Measurements from ENCODE around the gene FLOT2.
A peak's percentile ranks its signal among the peaks of the same experiment; 100 is the strongest.
"Not testable (repeated sequence)": the region's sequence is repeated elsewhere in the genome, so short reads cannot be mapped to it uniquely, and the experiment has no call there.

Gene FLOT2

DNA sequence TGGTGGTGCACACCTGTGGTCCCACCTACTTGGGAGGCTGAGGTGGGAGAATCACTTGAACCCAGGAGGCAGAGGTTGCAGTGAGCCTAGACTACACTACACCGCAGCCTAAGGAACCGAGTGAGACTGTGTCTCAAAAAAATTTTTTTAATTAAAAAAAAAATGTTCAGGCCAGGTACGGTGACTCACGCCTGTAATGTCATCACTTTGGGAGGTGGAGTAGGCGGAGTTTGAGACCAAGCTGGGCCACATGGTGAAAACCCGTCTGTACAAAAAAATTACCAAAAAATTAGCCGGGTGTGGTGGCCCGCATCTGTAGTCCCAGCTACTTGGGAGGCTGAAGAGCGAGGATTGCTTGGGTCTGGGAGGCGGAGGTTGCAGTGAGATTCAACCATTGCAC is 51.3 kb downstream of the FLOT2 start:
- no peak for DNase-seq (ENCODE audit: low spot score)

DNA sequence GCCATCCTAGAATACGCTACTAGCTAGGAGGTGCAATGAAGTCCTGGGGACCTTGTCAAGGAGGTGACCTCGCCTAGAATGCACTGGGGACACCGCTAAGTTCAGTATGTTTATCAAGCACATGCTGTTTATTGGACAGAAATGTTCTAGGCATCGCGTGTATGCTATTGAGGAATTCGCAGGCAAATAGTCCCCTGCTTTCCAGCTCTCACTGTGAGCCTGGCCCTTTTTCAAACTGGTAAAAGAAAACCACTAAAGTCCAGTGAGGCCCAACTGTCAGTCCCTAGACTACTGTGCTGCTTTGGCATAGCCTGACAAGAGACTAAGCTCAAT is 53.8 kb downstream of the FLOT2 start:
- no peak for DNase-seq (ENCODE audit: low spot score)

DNA sequence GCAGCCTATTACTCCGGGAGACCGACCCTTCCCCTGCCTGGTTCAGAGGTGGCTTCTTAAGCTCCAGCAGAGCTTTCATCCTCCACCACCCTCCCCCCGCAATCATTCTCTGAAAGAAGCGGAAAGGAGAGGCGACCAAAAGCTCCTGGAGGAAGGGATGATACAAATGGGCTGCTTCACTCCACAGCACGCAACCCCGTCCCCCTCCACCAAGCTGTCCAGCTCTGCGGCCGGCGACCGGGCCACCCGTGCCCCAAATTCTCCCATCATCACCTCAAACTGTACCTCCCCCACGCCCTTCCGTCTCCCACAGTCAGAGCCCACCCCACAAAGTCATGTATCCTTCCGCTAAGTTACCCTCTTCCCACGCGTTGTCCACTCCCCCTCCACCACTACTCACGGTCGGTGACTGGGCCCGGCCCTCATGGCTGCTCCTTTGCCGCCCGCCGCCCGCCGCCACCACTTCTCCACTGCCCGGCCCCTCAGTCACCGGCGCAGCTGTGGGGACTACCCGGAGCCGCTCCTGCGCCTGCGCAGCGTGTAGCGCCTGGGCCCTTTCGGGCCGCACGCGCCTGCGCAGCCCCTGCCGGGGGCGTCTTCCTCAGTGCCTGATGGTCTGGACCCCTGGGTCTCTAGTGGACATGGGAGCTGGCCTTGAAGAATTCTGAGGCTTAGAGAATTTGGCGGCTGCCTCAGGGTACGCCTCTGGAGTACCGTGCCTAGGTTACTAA is 55.1 kb downstream of the FLOT2 start, which contains the start of gene FAM222B:
TSS of gene FAM222B (minus strand) at position 509 of the 731 bp plus-strand sequence. CDS start 76,123 bp downstream, outside the sequence.
- peak; percentile 93 for DNase-seq (ENCODE audit: low spot score)

DNA sequence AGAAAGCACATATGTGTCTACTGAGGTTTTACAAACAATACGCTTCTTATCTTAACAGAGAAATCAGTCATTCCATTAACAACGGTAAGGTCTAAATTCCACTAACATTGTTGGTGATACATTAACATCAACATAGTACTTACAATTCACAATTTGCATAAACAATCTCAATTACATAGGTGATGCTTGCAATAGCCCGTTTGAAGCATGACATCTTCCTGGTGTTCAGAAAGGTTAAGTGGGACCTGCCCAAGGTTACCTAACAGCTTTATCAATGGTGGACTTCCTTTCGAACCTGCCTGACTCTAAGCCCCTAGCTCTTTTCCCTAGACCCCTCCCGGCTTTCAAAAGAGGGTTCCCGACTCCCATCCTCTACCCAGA is 55.6 kb downstream of the FLOT2 start:
- DNase-seq (ENCODE audit: low spot score) = no peak

DNA sequence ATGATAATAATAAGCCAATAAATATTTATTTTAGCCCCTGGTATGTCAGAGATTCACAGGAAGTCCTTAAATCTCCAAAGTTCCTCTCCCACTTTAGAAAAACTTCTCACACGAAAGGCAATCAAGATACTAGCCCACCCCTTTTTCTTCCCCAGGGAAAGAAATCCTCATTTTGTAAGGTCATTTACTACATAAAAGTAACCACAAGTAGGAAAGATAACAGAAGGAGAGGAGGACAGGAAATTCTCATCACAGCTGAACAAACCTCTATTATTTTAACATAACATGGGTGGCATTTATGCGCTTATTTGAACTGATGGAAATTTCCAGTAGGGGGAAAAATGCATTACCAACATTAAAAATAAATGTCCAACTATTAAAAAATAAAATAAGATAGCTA is 58.3 kb downstream of the FLOT2 start:
- no peak for DNase-seq (ENCODE audit: low spot score)

DNA sequence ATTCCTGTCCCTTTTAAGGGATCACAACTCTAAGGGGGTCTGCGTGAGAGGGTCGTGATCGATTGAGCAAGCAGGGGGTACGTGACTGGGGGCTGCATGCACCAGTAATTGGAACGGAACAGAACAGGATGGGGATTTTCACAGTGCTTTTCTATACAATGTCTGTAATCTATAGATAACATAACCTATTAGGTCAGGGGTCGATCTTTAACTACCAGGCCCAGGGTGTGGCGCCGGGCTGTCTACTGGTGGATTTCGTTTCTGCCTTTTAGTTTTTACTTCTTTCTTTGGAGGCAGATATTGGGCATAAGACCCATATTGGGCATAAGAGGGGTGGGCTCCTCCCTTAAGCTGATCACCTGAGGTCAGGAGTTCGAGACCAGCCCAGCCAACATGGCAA is 61.0 kb downstream of the FLOT2 start:
- not testable (repeated sequence) for DNase-seq (ENCODE audit: low spot score)

DNA sequence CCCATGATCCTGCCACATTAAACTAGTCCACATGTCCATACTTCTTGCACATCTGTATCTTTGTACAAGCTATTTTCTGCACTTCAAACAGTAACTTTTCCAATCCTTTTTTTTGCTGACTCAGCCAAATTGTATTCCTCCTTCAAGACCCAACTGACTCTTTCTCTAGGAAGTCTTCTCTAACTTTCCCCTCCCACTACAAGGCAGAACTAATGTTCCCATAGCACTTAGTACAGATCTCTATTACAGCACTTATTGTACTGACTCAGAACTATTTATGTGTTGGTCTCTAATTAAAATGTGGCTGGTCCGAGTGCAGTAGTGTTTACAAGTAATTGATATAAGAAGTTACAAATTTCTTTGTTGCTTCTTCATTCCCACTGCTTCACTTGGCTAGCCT is 63.1 kb downstream of the FLOT2 start:
- no peak for DNase-seq (ENCODE audit: low spot score)

Small RNA genes lying within 50 kb of the gene (small RNA-seq; reads per million reads assigned to genes)
- 0 reads per million in 2 experiments for gene RF00019
